22Rv1 (cell line): ENCODE results near the gene TSSK3.

Experiments
- H3K27ac ChIP-seq: fragments of 450-650 bp; 2 replicates; pipeline ENCODE4 v1.5.1; 2017
- ZFX ChIP-seq: fragments of 450-650 bp; IDR thresholded peaks from 2 replicates; pipeline ENCODE4 v1.6.1; 2017; ENCODE audit warnings: antibody characterized with exemption, borderline replicate concordance
- TF ChIP-seq, protein P1 (sequence below): fragments of 450-650 bp; IDR thresholded peaks from 2 replicates; pipeline ENCODE4 v1.5.1; 2017; ENCODE audit warnings: mild to moderate bottlenecking

TSSK3 gene

GRCh38 chr1:32362474-32363313 lies at the start of gene TSSK3, which contains the start of gene FAM229A:
Gene TSSK3, plus strand, starts transcription at chr1:32362539. Its CDS starts 163 bp downstream, at chr1:32362702.
Gene FAM229A, minus strand, starts transcription at chr1:32362485. Its CDS starts 394 bp downstream, at chr1:32362091.
- TF ChIP-seq ZFX: no peak
- TF ChIP-seq, protein P1, sequence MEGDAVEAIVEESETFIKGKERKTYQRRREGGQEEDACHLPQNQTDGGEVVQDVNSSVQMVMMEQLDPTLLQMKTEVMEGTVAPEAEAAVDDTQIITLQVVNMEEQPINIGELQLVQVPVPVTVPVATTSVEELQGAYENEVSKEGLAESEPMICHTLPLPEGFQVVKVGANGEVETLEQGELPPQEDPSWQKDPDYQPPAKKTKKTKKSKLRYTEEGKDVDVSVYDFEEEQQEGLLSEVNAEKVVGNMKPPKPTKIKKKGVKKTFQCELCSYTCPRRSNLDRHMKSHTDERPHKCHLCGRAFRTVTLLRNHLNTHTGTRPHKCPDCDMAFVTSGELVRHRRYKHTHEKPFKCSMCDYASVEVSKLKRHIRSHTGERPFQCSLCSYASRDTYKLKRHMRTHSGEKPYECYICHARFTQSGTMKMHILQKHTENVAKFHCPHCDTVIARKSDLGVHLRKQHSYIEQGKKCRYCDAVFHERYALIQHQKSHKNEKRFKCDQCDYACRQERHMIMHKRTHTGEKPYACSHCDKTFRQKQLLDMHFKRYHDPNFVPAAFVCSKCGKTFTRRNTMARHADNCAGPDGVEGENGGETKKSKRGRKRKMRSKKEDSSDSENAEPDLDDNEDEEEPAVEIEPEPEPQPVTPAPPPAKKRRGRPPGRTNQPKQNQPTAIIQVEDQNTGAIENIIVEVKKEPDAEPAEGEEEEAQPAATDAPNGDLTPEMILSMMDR: peak; percentile 26
- peak within 1 kb of the TSS; percentile 74 for H3K27ac ChIP-seq

- peak overlapping the region; percentile 90 for H3K27ac ChIP-seq
- no peak for TF ChIP-seq ZFX
- TF ChIP-seq, protein P1: no peak
These were observed 45.4 kb upstream of the TSSK3 start for GRCh38 chr1:32316903-32317277.

GRCh38 chr1:32318127-32318869 lies 44.0 kb upstream of the TSSK3 start:
- no peak overlapping the region for H3K27ac ChIP-seq
- TF ChIP-seq, protein P1: no peak
- TF ChIP-seq ZFX: no peak

DNA sequence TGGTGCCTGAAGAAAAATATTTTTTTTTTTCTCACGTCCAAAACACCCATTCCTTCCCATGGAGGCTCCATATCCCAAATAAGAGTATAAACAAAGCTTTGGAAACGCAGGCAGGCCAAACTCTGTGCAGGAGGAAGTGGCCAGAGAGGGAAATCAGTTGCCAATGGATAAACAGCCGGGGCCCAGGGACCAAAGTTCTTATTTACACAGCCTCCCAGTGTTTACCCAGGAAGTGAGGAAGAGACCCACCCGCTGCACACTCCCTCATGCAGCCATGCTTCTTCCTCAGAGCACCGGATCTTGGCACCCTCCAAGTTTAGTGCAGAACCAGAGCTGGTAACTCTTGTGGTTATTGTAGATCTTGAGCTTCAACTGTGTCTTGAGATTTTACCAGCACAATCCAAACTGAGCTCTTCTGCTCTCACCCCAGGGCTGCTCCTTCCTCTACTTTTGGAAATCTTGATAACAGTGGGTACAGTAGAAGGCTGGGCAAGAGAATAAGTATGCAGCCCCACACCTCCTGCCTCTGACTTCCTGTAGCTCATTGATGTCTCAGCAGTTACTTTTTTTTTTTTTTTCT lies 40.5 kb upstream of the TSSK3 start:
- peak overlapping the region; percentile 92 for H3K27ac ChIP-seq
- no peak for TF ChIP-seq ZFX
- TF ChIP-seq, protein P1: no peak

DNA sequence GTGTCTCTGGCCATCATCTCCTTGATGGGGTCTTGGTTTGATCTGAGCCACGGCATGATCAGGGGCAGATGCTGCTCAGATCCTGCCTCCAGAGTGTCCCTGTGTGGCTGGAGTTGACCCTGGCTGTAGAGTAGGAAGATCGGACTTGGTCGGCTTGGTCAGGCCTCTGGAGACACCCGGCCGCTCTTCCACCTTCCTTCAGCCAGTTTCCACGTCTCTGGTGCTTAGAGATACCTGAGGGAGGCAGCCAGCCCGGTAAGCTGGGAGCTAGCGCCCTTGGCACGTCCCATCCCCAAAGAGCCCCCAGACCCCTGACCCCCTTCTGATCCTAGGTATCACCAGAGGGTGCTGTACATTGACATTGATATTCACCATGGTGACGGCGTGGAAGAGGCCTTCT lies 35.1 kb upstream of the TSSK3 start:
- H3K27ac ChIP-seq: no peak overlapping the region
- TF ChIP-seq ZFX: no peak
- TF ChIP-seq, protein P1: no peak

GRCh38 chr1:32329931-32330466 lies 32.3 kb upstream of the TSSK3 start:
- H3K27ac ChIP-seq: peak overlapping the region; percentile 89; the same call in 1 of the 2 replicates
- no peak for TF ChIP-seq ZFX
- TF ChIP-seq, protein P1: no peak
